D721Med (cell line): ENCODE measurements around the gene COL16A1.

Source experiments
- DNase-seq: peaks from one replicate; pipeline ENCODE4 v3.0.0; 2011; ENCODE audit warnings: low spot score; ENCODE audit not compliant: insufficient read length
- FAIRE-seq: peaks from 2 replicates; lab custom pipeline; 2011; peaks lifted over from hg19 to GRCh38; lab: Jason Lieb, UNC
- CTCF ChIP-seq: IDR thresholded peaks from 2 replicates; pipeline ENCODE4 v1.5.1; 2012; ENCODE audit warnings: mild to moderate bottlenecking, control low read depth; ENCODE audit not compliant: insufficient read depth; ENCODE audit errors: missing control alignments

COL16A1 gene

DNA sequence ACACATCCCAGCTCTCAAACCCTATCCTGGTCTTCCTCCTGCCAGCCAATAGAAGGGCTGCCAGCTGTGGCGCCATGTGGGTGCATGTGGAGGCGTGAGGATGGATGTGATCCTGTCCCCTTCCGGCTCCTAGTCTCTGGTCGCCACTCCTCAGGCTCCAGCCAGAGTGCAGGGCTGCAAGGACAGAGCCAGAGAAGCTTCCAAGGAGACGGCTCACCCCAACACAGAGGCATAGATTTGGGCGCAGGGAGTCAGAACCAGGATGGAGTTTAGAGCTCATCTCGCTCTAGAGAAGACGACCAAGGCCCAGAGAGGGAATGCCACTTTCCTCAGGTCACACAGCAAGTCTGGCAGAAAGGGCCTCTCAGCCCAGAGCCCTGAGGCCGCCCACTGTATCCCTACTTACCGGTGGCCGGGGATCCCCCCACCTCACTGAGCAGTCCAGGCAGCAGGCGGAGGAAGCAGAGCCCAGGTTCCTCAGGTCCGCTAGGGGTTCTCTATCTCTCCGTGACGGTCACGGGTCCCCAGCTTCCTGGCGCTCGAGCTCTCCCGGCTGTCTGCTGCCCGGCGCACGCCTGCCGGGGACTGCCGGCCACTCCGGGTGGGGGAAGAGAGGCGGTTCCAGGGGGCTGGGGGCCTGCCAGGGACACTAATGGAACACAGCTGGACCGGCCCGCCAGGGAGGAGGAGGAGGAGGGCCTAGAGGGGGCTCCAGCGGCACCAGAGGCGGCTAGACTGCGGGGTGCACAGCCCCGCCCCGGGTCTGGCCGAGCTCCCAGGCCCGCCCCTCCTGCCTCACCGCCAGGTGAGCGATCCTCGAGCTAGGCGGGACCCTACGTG is at the start of gene COL16A1:
TSS of gene COL16A1 (minus strand) at position 587 of the 840 bp plus-strand sequence. CDS start 1,824 bp downstream, outside the sequence.
- FAIRE-seq (no peak), DNase-seq (no peak)
- no peak for TF ChIP-seq CTCF

DNA sequence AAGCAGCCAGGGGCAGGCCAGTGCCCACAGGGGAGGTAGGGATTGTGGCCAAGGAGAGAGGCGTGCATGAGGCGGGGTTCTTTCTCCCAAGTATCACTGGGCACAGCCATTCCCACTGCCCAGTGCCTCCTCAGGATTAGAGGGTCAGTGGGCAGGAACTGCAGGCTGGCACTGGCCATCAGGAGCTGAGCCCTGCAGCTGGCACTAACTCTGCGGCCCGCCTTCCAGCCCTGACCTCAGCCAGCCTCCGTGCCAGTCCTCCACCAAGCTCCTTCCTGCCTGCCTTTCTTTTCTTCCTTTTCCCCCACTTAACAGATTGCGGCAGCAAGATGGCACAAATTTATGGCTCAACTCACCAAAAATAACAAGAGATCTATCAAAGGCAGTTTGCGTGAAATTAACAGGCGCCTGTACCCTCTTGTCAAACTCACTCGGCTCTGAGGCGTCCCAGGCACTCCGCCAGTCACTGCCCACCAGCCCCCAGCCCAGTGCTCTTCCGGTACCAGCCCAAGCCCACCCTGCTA is 49.2 kb upstream of the COL16A1 start:
- FAIRE-seq (no peak), DNase-seq (no peak)
- no peak for TF ChIP-seq CTCF

GRCh38 chr1:31752258-31752657 is 48.4 kb upstream of the COL16A1 start:
- DNase-seq = no peak
- TF ChIP-seq CTCF = no peak
- no peak for FAIRE-seq

GRCh38 chr1:31751822-31752241 is 48.0 kb upstream of the COL16A1 start:
- FAIRE-seq (no peak), DNase-seq (no peak)
- no peak for TF ChIP-seq CTCF

- no peak for TF ChIP-seq CTCF
- FAIRE-seq (no peak), DNase-seq (no peak)
Measured at GRCh38 chr1:31750858-31751510, 47.2 kb upstream of the COL16A1 start.

DNA sequence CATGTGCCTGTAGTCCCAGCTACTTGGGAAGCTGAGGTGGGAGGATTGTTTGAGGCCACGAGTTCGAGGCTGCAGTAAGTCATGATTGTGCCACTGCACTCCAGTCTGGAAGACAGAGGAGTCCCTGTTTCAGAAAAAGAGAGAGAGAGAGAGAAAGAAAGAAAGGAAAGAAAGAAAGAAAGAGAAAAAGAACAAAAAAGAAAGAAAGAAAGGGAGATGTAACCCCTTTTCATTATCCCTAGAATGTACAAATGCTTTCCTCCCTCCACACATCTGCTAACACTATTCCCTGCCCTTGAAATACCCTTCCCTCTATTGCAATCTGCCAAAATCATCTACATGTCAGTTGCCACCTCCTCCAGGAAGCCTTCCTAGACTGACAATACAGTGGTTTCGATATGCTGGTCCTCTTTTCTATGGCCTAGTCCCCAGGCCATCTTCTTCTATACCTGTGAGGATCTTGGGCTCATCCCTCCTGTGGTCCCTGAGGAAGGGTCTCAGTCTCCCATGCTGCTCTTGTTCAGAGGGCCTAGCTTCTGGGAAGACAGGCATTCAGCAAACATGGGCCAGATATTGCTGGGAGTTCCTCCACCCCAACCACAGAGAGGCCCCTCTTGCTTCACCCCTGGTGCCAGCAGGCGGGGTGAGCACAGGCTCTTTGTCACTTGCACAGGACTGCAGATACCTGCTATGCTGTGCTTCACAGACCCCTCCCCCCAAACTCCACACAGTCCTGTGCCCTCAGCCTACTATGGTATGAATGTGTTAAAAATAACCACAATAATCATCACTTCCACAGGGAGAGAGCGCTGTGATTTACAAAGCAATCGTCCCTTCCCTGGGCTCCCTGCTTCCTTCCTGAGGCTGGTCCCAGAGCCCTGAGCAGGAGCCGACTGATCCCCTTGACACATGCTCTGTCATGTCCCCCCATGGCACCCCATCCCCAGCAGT is 46.2 kb upstream of the COL16A1 start:
- no peak for FAIRE-seq

More for the DNA sequence above, 46.2 kb upstream of the COL16A1 start:
- no peak for TF ChIP-seq CTCF
- DNase-seq = no peak
